Effector memory CD4-positive, alpha-beta T cell (primary cell): ENCODE measurements around the gene CD22.
A peak's percentile ranks its signal among the peaks of the same experiment; 100 is the strongest.

Experiments
- DNase-seq, 3 donors: peaks; one replicate each; pipeline ENCODE4 v3.0.0-alpha.2; 2020
- H3K27ac ChIP-seq: 2 replicates; pipeline ENCODE4 v1.7.0; 2013; ENCODE audit warnings: mild to moderate bottlenecking, low read length, moderate library complexity; ENCODE audit not compliant: insufficient read depth, poor library complexity, severe bottlenecking
- H3K27me3 ChIP-seq: replicated peaks from 2 replicates; pipeline ENCODE4 v1.7.0; 2013; ENCODE audit warnings: mild to moderate bottlenecking, low read length; ENCODE audit not compliant: insufficient read depth, control insufficient read depth, poor library complexity, severe bottlenecking
- H3K36me3 ChIP-seq: 2 replicates; pipeline ENCODE4 v1.7.0; 2013; ENCODE audit warnings: mild to moderate bottlenecking, low read length, moderate library complexity; ENCODE audit not compliant: control insufficient read depth, insufficient read depth
- H3K4me1 ChIP-seq: 2 replicates; pipeline ENCODE4 v1.7.0; 2013; ENCODE audit warnings: low read length, mild to moderate bottlenecking; ENCODE audit not compliant: control insufficient read depth, insufficient read depth, poor library complexity, severe bottlenecking
- H3K4me3 ChIP-seq: 2 replicates; pipeline ENCODE4 v1.7.0; 2013; ENCODE audit warnings: low read length, low read depth, mild to moderate bottlenecking; ENCODE audit not compliant: insufficient read depth, poor library complexity, severe bottlenecking
- H3K9me3 ChIP-seq: 2 replicates; pipeline ENCODE4 v1.7.0; 2013; ENCODE audit warnings: mild to moderate bottlenecking, low read length, moderate library complexity; ENCODE audit not compliant: control insufficient read depth

The CD22 gene

DNA sequence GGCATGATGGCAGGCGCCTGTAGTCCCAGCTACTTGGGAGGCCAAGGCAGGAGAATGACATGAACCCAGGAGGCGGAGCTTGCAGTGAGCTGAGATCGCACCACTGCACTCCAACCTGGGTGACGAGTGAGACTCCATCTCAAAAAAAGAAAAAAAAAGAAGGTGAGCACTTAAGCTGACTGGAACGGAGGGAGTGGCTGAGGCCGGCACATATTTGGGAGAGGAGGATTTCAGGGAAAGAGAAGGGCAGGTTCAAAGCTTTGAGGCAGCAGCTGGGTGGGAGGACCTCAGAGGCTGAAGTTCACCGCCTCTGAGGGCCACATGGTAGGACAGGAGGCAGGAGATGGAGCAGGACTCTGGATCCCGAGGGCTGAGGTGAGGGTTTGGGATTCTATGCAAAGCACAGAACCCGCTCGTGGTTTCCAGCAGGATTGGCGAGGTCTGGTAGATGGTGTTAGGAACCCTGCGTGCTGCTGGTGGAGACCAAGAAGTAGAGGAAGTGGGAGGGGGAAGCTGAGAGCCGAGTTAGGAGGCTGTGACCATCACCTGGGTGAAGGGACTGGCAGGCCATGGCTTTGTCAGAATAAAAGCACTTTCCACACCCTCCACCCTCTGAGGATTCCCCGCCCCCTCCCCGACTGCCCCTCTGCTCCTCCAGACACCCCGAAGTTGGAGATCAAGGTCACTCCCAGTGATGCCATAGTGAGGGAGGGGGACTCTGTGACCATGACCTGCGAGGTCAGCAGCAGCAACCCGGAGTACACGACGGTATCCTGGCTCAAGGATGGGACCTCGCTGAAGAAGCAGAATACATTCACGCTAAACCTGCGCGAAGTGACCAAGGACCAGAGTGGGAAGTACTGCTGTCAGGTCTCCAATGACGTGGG is 8.4 kb downstream of the CD22 start:
- Histone ChIP-seq H3K27me3 (no peaks in the 10 kb centered on the region), H3K27ac (no peak overlapping the region), H3K4me3 (no peak overlapping the region), H3K36me3 (no peaks in the 10 kb centered on the region), H3K4me1 (no peaks in the 10 kb centered on the region), H3K9me3 (no peaks in the 10 kb centered on the region)
- DNase-seq = no peak

DNA sequence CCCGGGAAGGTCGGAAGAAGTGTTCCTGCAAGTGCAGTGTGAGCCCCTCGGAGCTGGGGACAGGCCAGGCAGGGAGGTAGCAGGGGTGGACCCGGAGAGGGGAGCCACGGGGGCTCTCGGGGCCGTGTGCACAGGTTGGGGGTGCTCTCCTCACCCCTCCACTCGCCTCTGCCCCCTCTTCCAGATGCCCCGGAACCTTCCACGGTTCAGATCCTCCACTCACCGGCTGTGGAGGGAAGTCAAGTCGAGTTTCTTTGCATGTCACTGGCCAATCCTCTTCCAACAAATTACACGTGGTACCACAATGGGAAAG is 9.0 kb downstream of the CD22 start:
- no peaks in the 10 kb centered on the region for H3K4me1 ChIP-seq
- H3K27ac ChIP-seq = no peak overlapping the region
- no peak overlapping the region for H3K4me3 ChIP-seq
- no peaks in the 10 kb centered on the region for H3K9me3 ChIP-seq
- no peak for DNase-seq
- H3K36me3 ChIP-seq = no peaks in the 10 kb centered on the region
- H3K27me3 ChIP-seq = no peaks in the 10 kb centered on the region

DNA sequence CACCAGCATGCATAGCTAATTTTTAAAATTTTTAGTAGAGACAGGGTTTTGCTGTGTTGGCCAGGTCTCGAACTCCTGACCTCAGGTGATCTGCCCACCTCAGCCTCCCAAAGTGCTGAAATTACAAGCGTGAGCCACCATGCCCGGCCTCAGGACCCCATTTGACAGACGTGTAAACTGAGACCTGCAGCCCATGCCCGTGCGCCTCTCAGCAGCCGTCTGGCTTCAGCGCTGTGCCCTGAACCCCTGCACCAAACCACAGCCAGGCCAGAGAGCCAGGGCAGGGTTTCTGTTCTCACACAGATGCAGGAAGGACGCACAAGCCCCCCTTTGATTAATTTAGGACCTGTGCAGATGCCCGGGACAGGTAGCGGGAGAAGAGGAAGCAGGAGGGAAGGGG is 11.4 kb downstream of the CD22 start:
- H3K36me3 ChIP-seq = no peaks in the 10 kb centered on the region
- no peak overlapping the region for H3K27ac ChIP-seq
- H3K4me3 ChIP-seq = no peak overlapping the region
- H3K27me3 ChIP-seq = no peaks in the 10 kb centered on the region
- no peak for DNase-seq
- H3K9me3 ChIP-seq = no peaks in the 10 kb centered on the region
- no peaks in the 10 kb centered on the region for H3K4me1 ChIP-seq

DNA sequence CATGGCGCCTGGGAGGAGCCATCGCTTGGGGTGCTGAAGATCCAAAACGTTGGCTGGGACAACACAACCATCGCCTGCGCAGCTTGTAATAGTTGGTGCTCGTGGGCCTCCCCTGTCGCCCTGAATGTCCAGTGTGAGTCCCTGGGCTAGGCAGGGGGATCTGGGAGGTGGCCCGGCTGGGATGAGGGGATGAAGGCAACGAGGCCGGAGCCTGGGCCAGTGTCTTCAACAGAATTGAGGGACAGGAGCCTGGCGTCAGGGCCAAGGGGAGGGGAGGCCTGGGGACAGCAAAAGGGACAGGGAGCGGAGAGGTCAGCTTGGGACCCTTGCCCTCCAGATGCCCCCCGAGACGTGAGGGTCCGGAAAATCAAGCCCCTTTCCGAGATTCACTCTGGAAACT is 12.0 kb downstream of the CD22 start:
- peaks cover 3% of the 10 kb centered on the region for H3K4me1 ChIP-seq
- no peak overlapping the region for H3K4me3 ChIP-seq
- no peaks in the 10 kb centered on the region for H3K9me3 ChIP-seq
- no peaks in the 10 kb centered on the region for H3K27me3 ChIP-seq
- H3K27ac ChIP-seq = no peak overlapping the region
- no peak for DNase-seq
- no peaks in the 10 kb centered on the region for H3K36me3 ChIP-seq

DNA sequence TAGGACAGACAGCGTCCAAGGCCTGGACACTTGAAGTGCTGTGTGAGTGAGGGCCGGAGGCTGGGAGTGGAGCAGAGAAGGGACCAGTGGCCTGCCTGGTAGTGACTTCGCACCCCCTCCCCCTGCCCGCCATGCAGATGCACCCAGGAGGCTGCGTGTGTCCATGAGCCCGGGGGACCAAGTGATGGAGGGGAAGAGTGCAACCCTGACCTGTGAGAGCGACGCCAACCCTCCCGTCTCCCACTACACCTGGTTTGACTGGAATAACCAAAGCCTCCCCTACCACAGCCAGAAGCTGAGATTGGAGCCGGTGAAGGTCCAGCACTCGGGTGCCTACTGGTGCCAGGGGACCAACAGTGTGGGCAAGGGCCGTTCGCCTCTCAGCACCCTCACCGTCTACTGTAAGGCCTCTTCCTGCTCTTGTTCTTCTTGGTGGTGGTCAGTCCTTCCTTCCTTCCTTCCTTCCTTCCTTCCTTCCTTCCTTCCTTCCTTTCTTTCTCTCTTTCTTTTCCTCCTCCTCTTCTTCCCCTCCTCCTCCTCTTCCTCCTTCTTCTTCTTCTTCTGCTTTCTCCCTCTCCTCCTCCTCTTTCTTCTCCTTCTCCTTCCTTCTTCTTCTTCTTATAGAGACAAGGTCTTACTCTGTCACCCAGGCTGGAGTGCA is 12.7 kb downstream of the CD22 start:
- Histone ChIP-seq H3K27ac (no peak overlapping the region), H3K9me3 (no peaks in the 10 kb centered on the region), H3K4me1 (peaks cover 10% of the 10 kb centered on the region), H3K4me3 (no peak overlapping the region), H3K27me3 (no peaks in the 10 kb centered on the region), H3K36me3 (no peaks in the 10 kb centered on the region)
- no peak for DNase-seq

DNA sequence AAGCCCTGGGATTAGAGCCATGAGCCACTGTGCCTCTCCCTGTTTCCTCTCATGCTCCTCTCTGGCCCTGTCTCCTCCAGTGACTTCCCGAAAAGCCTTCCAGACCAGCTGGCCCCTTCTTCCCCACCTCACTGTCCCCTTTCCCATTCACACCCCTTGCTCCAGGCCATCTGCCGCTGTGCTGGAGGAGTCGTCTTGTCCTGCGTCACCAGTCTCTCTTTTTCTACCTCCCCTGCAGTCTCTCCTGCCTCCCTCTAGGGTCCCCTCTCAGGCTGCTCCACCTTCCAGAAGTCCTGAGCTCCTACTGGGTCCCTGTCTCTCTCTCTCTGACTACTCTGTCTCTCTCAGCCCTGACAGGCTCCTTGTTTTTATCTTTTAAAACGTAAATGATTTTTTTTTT is 13.4 kb downstream of the CD22 start:
- no peaks in the 10 kb centered on the region for H3K36me3 ChIP-seq
- no peak overlapping the region for H3K4me3 ChIP-seq
- H3K27me3 ChIP-seq = no peaks in the 10 kb centered on the region
- H3K4me1 ChIP-seq = peaks cover 18% of the 10 kb centered on the region
- no peaks in the 10 kb centered on the region for H3K9me3 ChIP-seq
- no peak for DNase-seq
- H3K27ac ChIP-seq = no peak overlapping the region

DNA sequence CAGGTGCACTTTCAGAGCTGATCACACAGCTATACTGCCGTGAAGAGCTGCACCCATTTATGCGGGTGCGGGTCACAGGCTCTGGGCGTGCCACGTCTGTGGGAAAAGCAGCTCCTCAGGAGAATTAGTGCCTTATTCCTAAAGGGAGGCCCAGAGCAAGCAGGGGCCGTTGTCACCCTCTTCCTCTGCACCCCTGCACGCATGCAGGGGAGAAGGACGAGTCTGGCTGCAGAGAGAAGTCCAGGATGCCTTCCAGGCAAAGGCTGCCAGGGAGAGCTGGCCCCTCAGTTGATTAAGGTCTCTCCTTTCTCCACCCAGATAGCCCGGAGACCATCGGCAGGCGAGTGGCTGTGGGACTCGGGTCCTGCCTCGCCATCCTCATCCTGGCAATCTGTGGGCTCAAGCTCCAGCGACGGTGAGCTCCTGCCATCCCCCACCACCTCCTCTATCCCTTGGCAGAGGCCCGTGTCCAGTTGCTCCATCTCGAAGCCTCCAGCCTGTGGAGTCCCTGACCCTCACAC is 15.6 kb downstream of the CD22 start:
- Histone ChIP-seq H3K9me3 (no peaks in the 10 kb centered on the region), H3K27me3 (no peaks in the 10 kb centered on the region), H3K27ac (no peak overlapping the region), H3K36me3 (no peaks in the 10 kb centered on the region), H3K4me3 (no peak overlapping the region), H3K4me1 (peaks cover 25% of the 10 kb centered on the region)
- no peak for DNase-seq

DNA sequence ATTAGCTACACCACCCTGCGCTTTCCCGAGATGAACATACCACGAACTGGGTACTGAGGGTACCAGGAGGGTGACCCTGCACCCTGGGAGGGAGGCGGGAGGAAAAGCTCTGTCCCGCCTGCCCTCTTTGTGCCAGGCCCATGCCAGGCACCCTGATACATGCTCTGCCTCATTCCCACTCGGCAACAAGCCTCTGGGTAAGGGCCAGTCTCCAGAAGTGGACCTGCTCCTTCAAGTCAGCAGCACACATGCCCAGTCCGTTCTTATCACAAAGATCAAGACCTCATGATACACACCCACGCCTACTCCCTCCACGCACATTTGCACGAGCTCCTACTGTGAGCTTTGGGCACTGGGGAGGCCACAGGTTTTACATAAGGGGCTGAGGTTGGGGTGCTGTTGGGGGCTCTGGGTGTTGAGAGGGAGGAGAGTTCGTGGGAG is 16.7 kb downstream of the CD22 start:
- DNase-seq = no peak
- Histone ChIP-seq H3K27ac (no peak overlapping the region), H3K4me3 (no peak overlapping the region), H3K27me3 (no peaks in the 10 kb centered on the region), H3K36me3 (no peaks in the 10 kb centered on the region), H3K4me1 (peaks cover 25% of the 10 kb centered on the region), H3K9me3 (no peaks in the 10 kb centered on the region)

DNA sequence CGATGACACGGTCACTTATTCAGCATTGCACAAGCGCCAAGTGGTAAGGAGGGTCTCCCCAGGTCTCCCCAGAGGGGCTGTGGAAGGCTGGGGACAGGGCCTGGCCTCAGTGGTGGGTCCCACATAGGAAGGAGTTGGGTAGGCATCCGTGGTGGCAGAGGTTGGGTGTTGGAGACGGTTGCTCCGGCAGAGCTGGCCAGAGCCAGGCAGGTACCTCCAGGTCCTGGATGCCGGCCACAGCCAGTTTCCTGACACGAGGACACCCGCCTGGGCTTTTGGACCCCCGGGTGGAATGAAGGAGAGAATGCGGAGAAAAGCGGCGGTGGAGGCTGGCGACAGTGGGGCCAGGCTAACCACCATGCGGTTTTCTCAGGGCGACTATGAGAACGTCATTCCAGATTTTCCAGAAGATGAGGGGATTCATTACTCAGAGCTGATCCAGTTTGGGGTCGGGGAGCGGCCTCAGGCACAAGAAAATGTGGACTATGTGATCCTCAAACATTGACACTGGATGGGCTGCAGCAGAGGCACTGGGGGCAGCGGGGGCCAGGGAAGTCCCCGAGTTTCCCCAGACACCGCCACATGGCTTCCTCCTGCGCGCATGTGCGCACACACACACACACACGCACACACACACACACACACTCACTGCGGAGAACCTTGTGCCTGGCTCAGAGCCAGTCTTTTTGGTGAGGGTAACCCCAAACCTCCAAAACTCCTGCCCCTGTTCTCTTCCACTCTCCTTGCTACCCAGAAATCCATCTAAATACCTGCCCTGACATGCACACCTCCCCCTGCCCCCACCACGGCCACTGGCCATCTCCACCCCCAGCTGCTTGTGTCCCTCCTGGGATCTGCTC is 17.4 kb downstream of the CD22 start:
- Histone ChIP-seq H3K27me3 (no peaks in the 10 kb centered on the region), H3K4me1 (peaks cover 25% of the 10 kb centered on the region), H3K27ac (peak overlapping the region; percentile 60), H3K9me3 (no peaks in the 10 kb centered on the region), H3K4me3 (peak overlapping the region; percentile 41), H3K36me3 (no peaks in the 10 kb centered on the region)
- peak; percentile 62 to 72 (median 69) for DNase-seq
